ENCODE results near the gene OXSR1.
"Not testable (repeated sequence)": the region's sequence is repeated elsewhere in the genome, so short reads cannot be mapped to it uniquely, and the experiment has no call there.

The OXSR1 gene

DNA sequence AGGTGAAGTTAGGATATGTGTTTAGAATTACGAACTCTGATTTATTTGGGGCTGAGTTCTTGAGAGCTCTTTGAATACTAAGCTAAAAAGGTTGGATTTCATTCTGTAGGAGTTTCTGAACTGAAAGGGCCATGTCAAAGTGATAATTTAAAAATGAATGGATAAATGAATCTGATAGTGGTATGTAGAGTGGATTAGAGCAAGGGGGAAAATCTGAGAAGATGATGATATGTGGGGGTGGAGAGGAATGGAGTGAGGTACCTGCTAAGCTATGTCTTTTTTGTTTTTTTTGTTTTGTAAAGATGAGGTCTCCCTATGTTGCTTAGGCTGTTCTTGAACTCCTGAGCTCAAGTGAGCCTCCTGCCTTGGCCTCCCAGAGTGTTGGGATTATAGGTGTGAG lies 55.7 kb downstream of the OXSR1 start:
- H4K20me1 ChIP-seq = peaks cover 0 to 65% (median 4%) of the 10 kb centered on the region in 11 experiments; a peak in 6 of 22 replicates
- no peak overlapping the region for H3K4me3 ChIP-seq
- peaks cover 62 to 97% (median 82%) of the 10 kb centered on the region in 11 experiments for H3K36me3 ChIP-seq
- peaks cover 0 to 6% (median 0%) of the 10 kb centered on the region in 10 experiments; a peak in 1 of 20 replicates for H3K4me1 ChIP-seq
- no peak overlapping the region for H3K4me2 ChIP-seq
- no peak for TF ChIP-seq Cebpa-rat (IDR thresholded peaks at IDR 0.05)
- H3K27me3 ChIP-seq = no peaks in the 10 kb centered on the region
- no peak overlapping the region for H3K27ac ChIP-seq
- no peak overlapping the region for H3K9ac ChIP-seq
- H3K9me3 ChIP-seq (replicated peaks in 1 of 11) = no peaks in the 10 kb centered on the region

DNA sequence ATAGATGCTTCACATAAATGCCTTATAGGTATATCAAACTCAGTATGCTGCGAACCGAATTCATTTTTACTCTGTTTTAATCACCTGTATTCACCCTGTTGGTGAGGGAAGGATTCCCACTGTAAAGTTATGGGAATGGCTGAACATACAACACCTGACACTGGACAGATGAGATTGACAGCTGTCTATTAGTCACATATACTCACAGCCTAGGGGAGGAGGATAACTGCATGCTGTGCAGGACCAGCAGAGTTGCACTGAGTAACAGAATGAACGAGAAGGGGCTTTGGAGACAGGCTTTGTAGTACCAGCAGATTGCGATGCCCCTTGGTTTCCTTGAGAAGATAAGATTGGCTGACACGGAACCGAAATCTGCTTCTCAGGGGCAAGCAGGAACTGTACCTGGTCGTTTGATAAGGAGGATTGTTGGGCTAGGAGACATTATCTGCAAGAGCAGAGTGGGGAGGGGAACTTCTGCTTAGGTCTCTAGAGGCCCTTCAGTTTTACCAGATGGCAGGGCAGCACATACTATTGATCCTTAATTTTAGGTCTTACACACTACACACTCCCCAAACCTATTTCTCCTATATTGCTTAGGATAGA lies 56.8 kb downstream of the OXSR1 start:
- Histone ChIP-seq H3K27ac (no peak overlapping the region), H3K27me3 (no peaks in the 10 kb centered on the region), H3K4me3 (no peak overlapping the region), H3K9ac (no peak overlapping the region), H3K9me3 (replicated peaks in 1 of 11) (no peaks in the 10 kb centered on the region), H3K36me3 (peaks cover 63 to 97% (median 82%) of the 10 kb centered on the region in 11 experiments), H3K4me1 (peaks cover 0 to 2% (median 0%) of the 10 kb centered on the region in 10 experiments; a peak in 2 of 20 replicates), H4K20me1 (peaks cover 0 to 53% (median 4%) of the 10 kb centered on the region in 11 experiments; a peak in 6 of 22 replicates), H3K4me2 (no peak overlapping the region)
- TF ChIP-seq Cebpa-rat (IDR thresholded peaks at IDR 0.05) = no peak

DNA sequence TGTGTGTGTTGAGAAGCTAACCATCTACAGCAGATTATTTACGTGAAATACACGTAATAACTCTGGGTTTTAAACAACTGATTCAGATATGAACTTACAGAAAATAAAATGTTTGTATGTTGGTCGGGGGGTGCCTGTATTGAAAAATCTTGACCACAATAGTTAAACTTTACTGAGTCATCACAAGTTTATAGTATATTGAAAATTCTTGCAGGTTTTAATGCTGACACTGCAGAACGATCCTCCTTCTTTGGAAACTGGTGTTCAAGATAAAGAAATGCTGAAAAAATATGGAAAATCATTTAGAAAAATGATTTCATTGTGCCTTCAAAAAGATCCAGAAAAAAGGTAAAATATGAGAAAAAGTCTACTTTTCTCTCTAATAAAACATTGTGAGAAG lies 59.0 kb downstream of the OXSR1 start:
- Histone ChIP-seq H4K20me1 (peaks cover 0 to 39% (median 4%) of the 10 kb centered on the region in 11 experiments; a peak in 6 of 22 replicates), H3K4me3 (no peak overlapping the region), H3K36me3 (peaks cover 57 to 95% (median 86%) of the 10 kb centered on the region in 11 experiments), H3K27ac (no peak overlapping the region), H3K4me1 (peaks cover 0 to 23% (median 16%) of the 10 kb centered on the region in 10 experiments; a peak in 14 of 20 replicates), H3K9me3 (replicated peaks in 1 of 11) (no peaks in the 10 kb centered on the region), H3K27me3 (no peaks in the 10 kb centered on the region), H3K4me2 (no peak overlapping the region), H3K9ac (no peak overlapping the region)
- no peak for TF ChIP-seq Cebpa-rat (IDR thresholded peaks at IDR 0.05)

DNA sequence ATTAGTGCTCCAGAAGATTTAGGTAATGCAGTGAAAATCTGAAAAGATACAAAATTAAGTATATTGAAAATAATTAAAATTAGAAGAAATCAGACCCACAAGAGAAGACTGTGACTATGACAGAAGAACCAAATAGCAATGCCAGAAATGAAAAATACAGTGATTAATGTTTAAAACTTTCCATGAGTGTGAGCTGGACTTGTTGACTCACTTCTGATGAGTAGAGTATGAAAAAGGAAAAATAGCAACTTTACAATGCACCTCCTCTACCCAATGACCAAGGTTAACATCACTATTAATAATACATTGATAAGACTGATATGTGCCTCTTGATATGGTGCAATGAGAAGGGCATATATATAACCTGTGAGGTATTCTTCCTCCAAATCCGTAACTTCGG lies 60.9 kb downstream of the OXSR1 start:
- no peak overlapping the region for H3K9ac ChIP-seq
- H3K36me3 ChIP-seq = peaks cover 66 to 97% (median 88%) of the 10 kb centered on the region in 11 experiments
- H4K20me1 ChIP-seq = peaks cover 0 to 20% (median 0%) of the 10 kb centered on the region in 11 experiments; a peak in 5 of 22 replicates
- no peak overlapping the region for H3K4me2 ChIP-seq
- H3K9me3 ChIP-seq (replicated peaks in 1 of 11) = no peaks in the 10 kb centered on the region
- no peak overlapping the region for H3K4me3 ChIP-seq
- peaks cover 0 to 23% (median 18%) of the 10 kb centered on the region in 10 experiments; a peak in 14 of 20 replicates for H3K4me1 ChIP-seq
- no peak overlapping the region for H3K27ac ChIP-seq
- TF ChIP-seq Cebpa-rat (IDR thresholded peaks at IDR 0.05) = no peak
- no peaks in the 10 kb centered on the region for H3K27me3 ChIP-seq

DNA sequence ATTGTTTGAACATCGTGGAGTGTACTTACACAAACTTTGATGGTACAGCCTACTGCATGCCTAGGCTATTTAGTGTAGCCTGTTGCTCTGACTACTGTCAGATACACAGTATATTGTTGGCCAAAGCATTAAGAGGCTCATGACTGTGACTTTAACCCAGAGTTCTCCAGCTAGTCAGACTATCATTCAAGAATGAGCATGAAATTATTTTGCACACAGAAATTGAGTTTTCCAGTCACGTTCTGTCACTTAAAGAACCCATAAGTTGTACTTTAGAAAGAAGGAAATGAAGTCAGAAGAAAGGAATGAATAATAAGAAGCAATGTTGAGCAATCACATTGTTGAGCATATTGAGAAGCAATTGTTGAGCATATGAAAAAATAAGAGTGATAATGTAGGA lies 62.7 kb downstream of the OXSR1 start:
- Histone ChIP-seq H3K27ac (peak overlapping the region in 5 of 11 experiments; percentile 34 to 67 (median 50); a peak in 5 of 22 replicates), H3K9me3 (replicated peaks in 1 of 11) (no peaks in the 10 kb centered on the region), H3K4me3 (no peak overlapping the region), H3K4me2 (peak overlapping the region in 6 of 11 experiments; percentile 54 to 78 (median 64); a peak in 10 of 22 replicates), H3K4me1 (peaks cover 0 to 35% (median 21%) of the 10 kb centered on the region in 10 experiments; a peak in 14 of 20 replicates), H4K20me1 (peaks cover 0 to 8% (median 0%) of the 10 kb centered on the region in 11 experiments; a peak in 1 of 22 replicates), H3K36me3 (peaks cover 76 to 98% (median 92%) of the 10 kb centered on the region in 11 experiments), H3K27me3 (no peaks in the 10 kb centered on the region), H3K9ac (no peak overlapping the region)
- no peak; a peak in 1 of 22 replicates for TF ChIP-seq Cebpa-rat (IDR thresholded peaks at IDR 0.05)

DNA sequence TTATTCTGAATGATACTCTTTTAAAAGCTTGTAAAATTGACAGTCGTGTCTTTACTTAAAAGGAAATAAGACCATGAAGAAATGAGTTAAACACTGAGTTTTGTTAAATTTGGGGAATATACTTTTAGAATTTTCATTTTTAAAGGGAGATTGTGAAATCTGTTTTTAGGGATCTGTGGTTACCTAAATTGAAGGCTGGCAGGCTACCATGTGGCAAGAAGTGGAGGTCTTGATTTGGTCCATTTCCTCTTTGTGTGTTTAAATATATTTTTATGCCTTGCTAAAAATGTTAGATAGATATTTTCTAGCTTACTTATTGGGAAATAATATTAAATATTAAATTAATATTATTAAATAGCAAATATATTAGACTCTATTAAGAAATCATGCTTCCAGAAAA lies 63.7 kb downstream of the OXSR1 start:
- no peak overlapping the region for H3K4me3 ChIP-seq
- H3K4me1 ChIP-seq = peaks cover 0 to 38% (median 21%) of the 10 kb centered on the region in 10 experiments; a peak in 14 of 20 replicates
- 0 out of 22 replicates have a peak, but pooled peaks cover 0 to 14% (median 0%) of the 10 kb centered on the region in 11 experiments for H4K20me1 ChIP-seq
- H3K9ac ChIP-seq = no peak overlapping the region
- peak in 2 of 11 experiments; percentile 13 to 58; a peak in 1 of 22 replicates for TF ChIP-seq Cebpa-rat (IDR thresholded peaks at IDR 0.05)
- H3K27me3 ChIP-seq = no peaks in the 10 kb centered on the region
- peak overlapping the region in 7 of 11 experiments; percentile 11 to 67 (median 49); a peak in 8 of 22 replicates for H3K27ac ChIP-seq
- peak overlapping the region in 8 of 11 experiments; percentile 32 to 78 (median 60); a peak in 14 of 22 replicates for H3K4me2 ChIP-seq
- peaks cover 76 to 98% (median 92%) of the 10 kb centered on the region in 11 experiments for H3K36me3 ChIP-seq
- H3K9me3 ChIP-seq (replicated peaks in 1 of 11) = no peaks in the 10 kb centered on the region

DNA sequence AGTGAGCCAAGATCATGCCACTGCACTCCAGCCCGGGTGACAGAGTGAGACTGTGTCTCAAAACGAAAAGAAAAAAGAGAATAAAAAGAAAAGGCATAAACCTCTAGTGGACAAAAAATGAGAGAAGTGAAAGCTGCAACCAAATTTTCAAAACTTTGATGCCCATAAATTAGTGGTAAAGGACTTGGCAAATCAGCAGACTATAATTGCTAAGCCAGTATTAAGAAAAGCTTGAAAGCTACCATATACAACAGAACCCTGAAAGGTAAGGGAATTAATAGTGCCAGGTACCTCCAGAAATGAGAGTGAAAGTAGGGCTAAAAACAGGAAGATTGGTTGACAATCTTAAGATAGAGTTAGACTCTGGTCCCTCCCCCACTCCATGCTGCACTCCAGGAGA lies 67.4 kb downstream of the OXSR1 start:
- Histone ChIP-seq H3K27ac (no peak overlapping the region), H3K36me3 (peaks cover 79 to 99% (median 92%) of the 10 kb centered on the region in 11 experiments), H3K27me3 (no peaks in the 10 kb centered on the region), H3K4me3 (no peak overlapping the region), H3K9me3 (replicated peaks in 1 of 11) (peaks cover 7 to 16% (median 13%) of the 10 kb centered on the region in 11 experiments; a peak in 21 of 22 replicates), H3K4me1 (peaks cover 0 to 43% (median 18%) of the 10 kb centered on the region in 10 experiments; a peak in 14 of 20 replicates), H4K20me1 (0 out of 22 replicates have a peak, but pooled peaks cover 0 to 14% (median 0%) of the 10 kb centered on the region in 11 experiments), H3K4me2 (peak overlapping the region in 4 of 11 experiments; percentile 4 to 48 (median 18); a peak in 5 of 22 replicates), H3K9ac (no peak overlapping the region)
- TF ChIP-seq Cebpa-rat (IDR thresholded peaks at IDR 0.05) = no peak

DNA sequence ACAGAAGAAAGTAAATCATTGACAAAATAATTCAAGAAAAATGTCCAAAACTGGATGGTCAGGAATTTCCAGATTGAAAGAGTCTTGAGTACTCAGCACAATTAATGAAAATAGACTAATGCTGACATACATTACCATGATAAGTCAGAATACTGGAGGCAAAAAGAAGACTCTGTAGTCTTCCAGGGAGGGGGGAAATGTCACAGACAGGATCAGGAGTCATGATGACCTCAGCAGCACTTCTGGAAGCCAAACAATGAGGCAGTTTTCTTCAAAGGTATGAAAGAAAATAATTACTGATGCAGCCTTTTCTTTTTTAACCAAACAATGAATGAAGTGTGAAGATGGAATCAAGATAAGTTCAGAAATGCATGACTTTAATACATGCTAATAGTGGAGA lies 70.1 kb downstream of the OXSR1 start:
- Histone ChIP-seq H4K20me1 (peaks cover 0 to 21% (median 0%) of the 10 kb centered on the region in 11 experiments; a peak in 1 of 22 replicates), H3K9ac (no peak overlapping the region), H3K4me2 (no peak overlapping the region), H3K9me3 (replicated peaks in 1 of 11) (peaks cover 20 to 29% (median 25%) of the 10 kb centered on the region in 11 experiments; a peak in 21 of 22 replicates), H3K36me3 (peaks cover 97 to 100% (median 99%) of the 10 kb centered on the region in 11 experiments), H3K4me3 (no peak overlapping the region), H3K27ac (no peak overlapping the region), H3K4me1 (peaks cover 0 to 28% (median 0%) of the 10 kb centered on the region in 10 experiments; a peak in 8 of 20 replicates), H3K27me3 (no peaks in the 10 kb centered on the region)
- TF ChIP-seq Cebpa-rat (IDR thresholded peaks at IDR 0.05) = no peak

DNA sequence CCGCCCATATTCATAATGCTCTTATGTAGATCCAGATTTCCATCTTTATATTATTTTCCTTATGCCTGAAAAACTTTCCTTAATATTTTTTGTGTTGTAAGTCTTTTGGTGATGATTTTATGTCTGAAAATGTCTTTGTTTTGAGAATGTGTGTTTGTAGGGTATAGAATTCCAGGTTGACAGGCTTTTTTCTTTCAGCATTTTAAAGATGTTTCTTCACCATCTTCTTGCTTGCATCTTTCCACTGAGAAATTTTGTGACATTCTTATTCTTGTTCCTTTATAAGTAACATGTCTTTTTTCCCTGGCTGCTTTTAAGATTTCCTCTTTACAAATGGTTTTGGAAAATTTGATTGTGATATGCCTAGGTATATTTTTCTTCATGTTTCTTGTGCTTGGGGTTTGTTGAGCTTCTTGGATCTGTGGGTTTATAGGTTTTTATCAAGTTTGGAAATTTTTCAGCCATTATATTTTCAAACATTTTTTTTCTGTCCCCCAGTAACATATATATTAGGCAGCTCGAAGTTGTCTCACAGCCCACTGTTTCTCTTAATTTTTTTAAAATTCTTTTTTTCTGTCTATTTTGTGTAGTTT lies 73.2 kb downstream of the OXSR1 start:
- H3K27ac ChIP-seq = no peak overlapping the region
- no peak for TF ChIP-seq Cebpa-rat (IDR thresholded peaks at IDR 0.05)
- no peak overlapping the region for H3K9ac ChIP-seq
- H3K27me3 ChIP-seq = no peaks in the 10 kb centered on the region
- H4K20me1 ChIP-seq = peaks cover 0 to 36% (median 0%) of the 10 kb centered on the region in 11 experiments; a peak in 2 of 22 replicates
- H3K36me3 ChIP-seq = peaks cover 81 to 100% (median 94%) of the 10 kb centered on the region in 11 experiments
- no peak overlapping the region for H3K4me3 ChIP-seq
- H3K9me3 ChIP-seq (replicated peaks in 1 of 11) = peaks cover 20 to 29% (median 25%) of the 10 kb centered on the region in 11 experiments; a peak in 21 of 22 replicates
- peaks cover 0 to 12% (median 0%) of the 10 kb centered on the region in 10 experiments; a peak in 2 of 20 replicates for H3K4me1 ChIP-seq
- no peak overlapping the region for H3K4me2 ChIP-seq

DNA sequence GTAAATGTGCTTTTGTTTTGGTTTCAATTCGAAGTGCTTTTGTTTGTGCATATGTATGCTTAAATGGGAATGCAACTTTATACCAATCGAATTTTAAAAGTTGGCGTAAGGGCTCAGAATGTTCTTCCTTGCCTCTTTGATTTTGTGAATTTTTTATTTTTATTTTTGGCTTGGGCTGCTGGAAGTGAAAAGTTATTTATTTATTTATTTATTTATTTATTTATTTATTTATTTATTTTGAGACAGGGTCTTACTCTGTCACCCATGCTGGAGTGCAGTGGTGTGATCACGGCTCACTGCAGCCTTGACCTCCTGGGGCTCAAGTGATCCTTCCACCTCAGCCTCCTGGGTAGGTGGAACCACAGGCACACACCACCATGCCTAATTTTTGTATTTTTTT lies 77.5 kb downstream of the OXSR1 start:
- Histone ChIP-seq H4K20me1 (peaks cover 0 to 66% (median 0%) of the 10 kb centered on the region in 11 experiments; a peak in 4 of 22 replicates), H3K9me3 (replicated peaks in 1 of 11) (peaks cover 10 to 13% (median 11%) of the 10 kb centered on the region in 11 experiments; a peak in 19 of 22 replicates), H3K36me3 (peaks cover 75 to 99% (median 88%) of the 10 kb centered on the region in 11 experiments)
- not testable (repeated sequence) for H3K27me3 ChIP-seq, H3K27ac ChIP-seq, H3K4me3 ChIP-seq, H3K4me1 ChIP-seq, H3K4me2 ChIP-seq, H3K9ac ChIP-seq
